Endothelial cell of umbilical vein (primary cell): Measurements from ENCODE around the gene SUPT3H. TPM values are rescaled to one million over a fixed set of nuclear protein-coding genes. Genes with fewer than 3 reads are reported as not detected.

Experiments used
- BruUV-seq: library from RNA; stranded (reverse); fragments of 400-500 nt; replicated peaks from 2 replicates; lab custom pipeline; 2021; lab: Mats Ljungman, UMichigan
- CTCF ChIA-PET: fragments of 300-600, 350-600 bp; sonication (Branson Sonifier 250); formaldehyde crosslinking; loops from one replicate; lab custom pipeline; 2021; ENCODE audit warnings: antibody characterized with exemption, inconsistent platforms; lab: Charles Lee
- POLR2A ChIA-PET: fragments of 300-600, 350-600 bp; sonication (Branson Sonifier 250); formaldehyde crosslinking; loops from one replicate; lab custom pipeline; 2021; ENCODE audit warnings: antibody characterized with exemption, inconsistent platforms; lab: Charles Lee
- DNase-seq: peaks from one replicate; pipeline ENCODE4 v3.0.0-alpha.2; 2011; ENCODE audit warnings: low read depth, low spot score
- FAIRE-seq: peaks from 2 replicates; lab custom pipeline; 2011; peaks lifted over from hg19 to GRCh38; lab: Jason Lieb, UNC
- H2AFZ ChIP-seq: 2 replicates; pipeline ENCODE4 v1.6.0; 2012; ENCODE audit warnings: low read depth, low read length, control low read depth, inconsistent platforms
- H3K27ac ChIP-seq: 2 replicates; pipeline ENCODE4 v1.5.1; 2011; ENCODE audit warnings: low read depth, mild to moderate bottlenecking, control low read depth, low read length, moderate library complexity; ENCODE audit not compliant: insufficient read depth
- H3K27me3 ChIP-seq, 2 experiments: 2 replicates each; pipeline versions ENCODE4 v1.6.0 to v1.6.1; 2011; ENCODE audit warnings: low read length in 2 of 2, mixed read lengths in 1 of 2; ENCODE audit not compliant: control insufficient read depth in 2 of 2, insufficient read depth in 2 of 2
- H3K36me3 ChIP-seq, 2 experiments: 2 replicates in 1 of 2; 3 replicates in 1 of 2; pipeline ENCODE4 v1.5.1; 2011; ENCODE audit warnings: low read length in 2 of 2, mild to moderate bottlenecking in 1 of 2, moderate library complexity in 1 of 2; ENCODE audit not compliant: control insufficient read depth in 2 of 2, insufficient read depth in 2 of 2; ENCODE audit errors: extremely low read depth in 1 of 2
- H3K4me1 ChIP-seq: 3 replicates; pipeline ENCODE4 v1.5.1; 2011; ENCODE audit warnings: mild to moderate bottlenecking, low read length; ENCODE audit not compliant: control insufficient read depth, insufficient read depth; ENCODE audit errors: extremely low read depth
- H3K4me2 ChIP-seq: 2 replicates; pipeline ENCODE4 v1.6.1; 2011; ENCODE audit warnings: low read length, control low read depth, mixed read lengths; ENCODE audit not compliant: insufficient read depth
- H3K4me3 ChIP-seq, 3 experiments: fragments of 200-600 bp in 1 of 3; sonication (generic), shearing (Covaris generic) in 1 of 3; replicated peaks in 1 of 3; 2 replicates each; pipeline ENCODE4 v1.5.1; 2011 to 2016; ENCODE audit warnings: control low read depth in 3 of 3, low read length in 3 of 3, mild to moderate bottlenecking in 2 of 3, inconsistent platforms in 1 of 3, low read depth in 1 of 3, moderate library complexity in 1 of 3; ENCODE audit not compliant: insufficient read depth in 1 of 3
- H3K79me2 ChIP-seq: 2 replicates; pipeline ENCODE4 v1.6.0; 2012; ENCODE audit warnings: low read length, inconsistent platforms; ENCODE audit not compliant: control insufficient read depth, insufficient read depth
- H3K9ac ChIP-seq: replicated peaks from 2 replicates; pipeline ENCODE3; 2011; ENCODE audit warnings: low read length, control low read depth; ENCODE audit not compliant: insufficient read depth; ENCODE audit errors: extremely low read depth
- H3K9me1 ChIP-seq: replicated peaks from 3 replicates; pipeline ENCODE4 v1.6.0; 2011; ENCODE audit warnings: mild to moderate bottlenecking, low read length; ENCODE audit not compliant: control insufficient read depth, insufficient read depth; ENCODE audit errors: extremely low read depth
- H3K9me3 ChIP-seq: replicated peaks from 2 replicates; pipeline ENCODE4 v1.5.1; 2012; ENCODE audit warnings: low read length, inconsistent platforms; ENCODE audit not compliant: control insufficient read depth, insufficient read depth
- H4K20me1 ChIP-seq: replicated peaks from 2 replicates; pipeline ENCODE3; 2011; ENCODE audit warnings: mild to moderate bottlenecking, low read length; ENCODE audit not compliant: control insufficient read depth, insufficient read depth; ENCODE audit errors: extremely low read depth
- CTCF ChIP-seq, 2 donors: IDR thresholded peaks; 1 replicate in 1 of 2; 2 replicates in 1 of 2; pipeline ENCODE4 v1.5.1; 2011; ENCODE audit warnings: low read length in 2 of 2, mild to moderate bottlenecking in 2 of 2, moderate library complexity in 2 of 2, control low read depth in 1 of 2, inconsistent platforms in 1 of 2, low read depth in 1 of 2; ENCODE audit not compliant: insufficient read depth in 1 of 2; ENCODE audit errors: extremely low read depth in 1 of 2
- FOS ChIP-seq: IDR thresholded peaks from 2 replicates; pipeline ENCODE4 v1.6.1; 2011; ENCODE audit warnings: mild to moderate bottlenecking, low read length, moderate library complexity, borderline replicate concordance; ENCODE audit not compliant: insufficient read depth
- GATA2 ChIP-seq: IDR thresholded peaks from 2 replicates; pipeline ENCODE4 v1.7.0; 2011; ENCODE audit warnings: low read depth, mild to moderate bottlenecking, moderate library complexity, mixed read lengths, low read length; ENCODE audit not compliant: insufficient read length, insufficient read depth
- JUN ChIP-seq: IDR thresholded peaks from 2 replicates; pipeline ENCODE4 v1.6.1; 2011; ENCODE audit warnings: borderline replicate concordance, low read depth; ENCODE audit not compliant: insufficient read length, insufficient read depth
- MAX ChIP-seq: IDR thresholded peaks from 2 replicates; pipeline ENCODE4 v1.6.1; 2011; ENCODE audit not compliant: insufficient read depth, insufficient read length
- MYC ChIP-seq: IDR thresholded peaks from one replicate; pipeline ENCODE4 v1.6.1; 2011; ENCODE audit warnings: mild to moderate bottlenecking, low read depth, low read length
- POLR2AphosphoS5 ChIP-seq: IDR thresholded peaks from 2 replicates; pipeline ENCODE4 v1.6.1; 2012; ENCODE audit warnings: low read depth, mild to moderate bottlenecking, control low read depth, low read length, moderate library complexity; ENCODE audit not compliant: insufficient read depth
- dilution Hi-C: fragments of 300-500 bp; cut with MboI; formaldehyde crosslinking; loops from one replicate; pipeline ENCODE4 v1.15.0; 2019; ENCODE audit warnings: low sequenced_read_pairs; ENCODE audit not compliant: extremely low pct_ligation_motif_present
- intact Hi-C: fragments of 100-400 bp; cut with micrococcal nuclease; formaldehyde crosslinking; loops from one replicate; pipeline ENCODE4 v1.10.0; 2022
- polyA plus RNA-seq, 4 experiments: library from polyadenylated mRNA; depleted of rRNA in 3 of 4; stranded (reverse) in 3 of 4; unstranded in 1 of 4; fragments of >200 nt; gene quantifications; 2 replicates each; pipeline versions ENCODE4 v1.2.1 to v1.2.3, GENCODE V29; 2011 to 2012; ENCODE audit warnings: missing spikeins in 1 of 4
- total RNA-seq: library from RNA; stranded (reverse); gene quantifications from 2 replicates; pipeline ENCODE4 v1.2.3, GENCODE V29; 2021

SUPT3H gene
- total and polyA plus RNA-seq, 2 donors (not counting 3 experiments of a cell fraction or from before 2014, with no cell fraction given): 8.3 to 9.8 TPM

DNA sequence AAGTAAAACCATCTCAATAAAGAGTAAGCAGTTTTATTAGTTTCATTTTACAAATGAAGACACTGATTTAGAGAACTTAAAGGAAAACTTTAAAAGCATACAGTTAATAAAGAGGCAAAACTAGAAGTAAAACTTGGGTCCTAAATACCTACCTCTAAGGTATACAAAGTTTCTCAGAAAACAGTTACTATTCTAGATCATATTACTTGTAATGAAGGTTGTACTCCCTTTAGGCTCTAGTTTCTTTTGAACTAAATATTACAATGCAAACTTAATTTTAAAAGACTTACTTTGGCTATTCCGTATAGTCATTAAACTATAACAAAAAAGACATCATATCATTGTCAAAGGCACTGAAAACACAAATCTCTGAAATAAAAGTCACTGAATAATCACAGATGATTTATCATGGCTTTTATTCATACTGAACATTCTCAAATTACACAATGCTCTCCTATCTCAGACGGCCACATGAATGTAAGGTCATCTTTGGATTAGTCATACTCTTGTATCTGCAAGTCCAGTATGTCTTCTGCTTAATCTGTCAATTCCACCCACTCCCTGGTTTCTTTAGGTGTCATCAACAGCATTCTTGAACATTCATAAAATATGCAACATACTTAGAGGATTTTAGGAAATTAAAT lies 411.2 kb downstream of the SUPT3H start:
- H3K4me2 ChIP-seq: peak overlapping the region; percentile 42

More for the DNA sequence above, 411.2 kb downstream of the SUPT3H start:
- CTCF ChIA-PET: no interaction called here
- Histone ChIP-seq H3K4me1 (peaks cover 7% of the 10 kb centered on the region), H3K27ac (no peak overlapping the region), H3K27me3 (no peaks in the 10 kb centered on the region), H2AFZ (no peak overlapping the region), H3K9me1 (no peaks in the 10 kb centered on the region), H3K36me3 (no peaks in the 10 kb centered on the region), H3K4me3 (no peak overlapping the region), H3K79me2 (no peaks in the 10 kb centered on the region), H3K9ac (no peak overlapping the region), H4K20me1 (no peaks in the 10 kb centered on the region), H3K9me3 (no peaks in the 10 kb centered on the region)
- intact Hi-C loops (no loop called here), dilution Hi-C loops (no loop called here)
- BruUV-seq: no TSS peak
- no peak for TF ChIP-seq MYC
- TF ChIP-seq GATA2: no peak
- TF ChIP-seq JUN: peak; percentile 65
- TF ChIP-seq POLR2AphosphoS5: peak; percentile 28
- TF ChIP-seq MAX: no peak
- no peak for TF ChIP-seq CTCF (IDR thresholded peaks at IDR 0.05; ENCODE audit: extremely low read depth in 1 of 2, insufficient read depth in 1 of 2, low read depth in 1 of 2, low read length in 2 of 2)
- peak; percentile 60 for TF ChIP-seq FOS
- FAIRE-seq (no peak), DNase-seq (peak; percentile 91)
- POLR2A ChIA-PET: no interaction called here
